DMS114 treated with DMSO at 0.1 percent for 48 hours (cell line): Measurements from ENCODE around the gene MUC5B.
"Not testable (repeated sequence)": the region's sequence is repeated elsewhere in the genome, so short reads cannot be mapped to it uniquely, and the experiment has no call there.

Source experiments
- DNase-seq: peaks from one replicate; lab custom pipeline; 2025; ENCODE audit not compliant: unreplicated experiment; lab: John Stamatoyannopoulos, UW

Gene MUC5B

DNA sequence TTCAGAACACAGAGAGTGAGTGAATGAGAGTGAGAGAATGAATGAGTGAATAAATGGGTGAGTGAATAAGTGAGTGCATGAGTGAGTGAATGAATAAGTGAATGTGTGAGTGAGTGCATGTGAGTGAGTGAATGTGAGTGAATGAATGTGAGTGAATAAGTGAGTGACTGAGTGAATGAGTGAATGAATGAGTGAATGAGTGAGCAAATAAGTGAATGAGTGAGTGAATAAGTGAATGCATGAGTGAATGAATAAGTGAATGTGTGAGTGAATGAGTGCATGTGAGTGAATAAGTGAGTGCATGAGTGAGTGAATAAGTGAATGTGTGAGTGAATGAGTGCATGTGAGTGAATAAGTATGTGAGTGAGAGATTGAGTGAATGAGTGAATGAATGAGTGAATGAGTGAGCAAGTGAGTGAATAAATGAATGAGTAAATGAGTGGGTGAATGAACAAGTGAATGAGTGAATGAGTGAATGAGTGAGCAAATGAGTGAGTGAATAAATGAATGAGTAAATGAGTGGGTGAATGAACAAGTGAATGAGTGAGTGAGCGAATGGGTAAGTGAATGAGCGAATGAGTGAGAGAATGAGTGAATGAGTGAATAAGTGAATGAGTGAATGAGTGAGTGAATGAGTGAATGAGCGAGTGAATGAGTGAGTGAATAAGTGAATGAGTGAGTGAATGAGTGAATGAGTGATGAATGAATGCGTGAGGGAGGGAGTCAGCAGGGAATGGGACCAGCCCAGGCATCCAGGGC is 21.3 kb upstream of the MUC5B start:
- DNase-seq: no peak

DNA sequence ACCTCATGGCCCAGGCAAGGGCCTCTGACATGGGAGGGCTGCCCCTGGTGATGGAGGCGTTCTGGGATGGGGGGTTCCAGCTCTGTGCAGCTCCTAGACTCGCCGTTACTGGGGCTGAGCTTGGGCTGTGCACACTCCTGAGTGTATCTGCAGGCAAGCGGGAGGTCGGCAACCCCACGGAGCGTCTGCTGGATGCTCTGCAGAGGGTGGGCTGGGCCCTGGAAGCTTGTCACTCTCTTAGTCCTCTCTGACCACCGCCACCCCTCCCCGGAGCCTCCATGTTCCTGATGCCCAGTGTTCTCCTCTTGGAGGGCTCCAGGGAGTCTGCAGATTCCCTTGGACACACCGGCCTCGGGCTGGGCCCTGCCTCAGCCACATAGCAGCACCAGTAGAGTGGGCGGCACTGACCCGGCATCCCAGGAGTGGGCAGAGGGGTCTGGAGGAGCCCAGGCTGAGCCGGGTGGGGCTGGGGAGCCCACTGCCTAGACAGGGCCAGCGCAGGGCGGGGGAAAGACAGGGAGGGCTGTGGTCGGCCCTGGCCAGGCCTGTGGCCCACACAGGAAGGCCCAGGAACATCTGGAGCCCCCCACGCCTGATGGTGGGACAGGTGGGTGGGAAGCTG is 20.6 kb upstream of the MUC5B start:
- DNase-seq: no peak

DNA sequence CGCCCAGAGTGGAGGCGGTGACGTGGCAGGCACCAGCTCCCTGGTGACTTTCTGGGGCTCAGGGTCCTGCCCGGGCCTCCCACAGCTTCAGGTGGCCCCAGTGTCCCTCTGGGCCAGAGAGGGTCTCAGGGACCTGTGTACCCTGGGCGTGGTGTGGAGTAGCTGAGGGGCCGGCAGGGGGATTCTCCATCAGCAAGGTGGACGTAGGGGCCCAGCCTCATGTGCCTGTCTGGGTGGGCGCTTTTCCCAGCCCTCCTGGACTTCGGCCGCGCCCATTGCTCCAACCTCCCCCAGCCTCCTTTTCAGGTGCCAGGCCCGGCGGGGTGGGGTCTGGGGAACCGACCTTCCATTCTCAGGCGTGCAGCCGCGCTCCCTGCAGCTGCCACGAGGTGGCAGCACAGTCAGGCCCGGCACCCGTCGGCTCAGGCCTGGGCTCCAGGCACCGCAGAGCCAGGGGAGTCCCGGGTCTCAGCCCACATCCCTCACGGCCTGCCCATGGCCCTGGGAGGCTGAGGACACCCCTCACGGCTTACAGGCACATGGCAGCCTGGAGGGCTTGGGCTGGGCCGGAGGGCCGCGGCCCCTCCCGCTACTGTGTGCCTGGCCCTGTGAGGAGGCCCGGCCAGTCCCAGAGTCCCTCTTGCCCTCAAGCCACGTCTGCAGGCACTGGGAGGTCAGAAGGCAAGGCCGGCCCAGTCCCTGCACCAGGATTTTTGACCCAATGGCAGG is 19.9 kb upstream of the MUC5B start:
- DNase-seq: no peak

DNA sequence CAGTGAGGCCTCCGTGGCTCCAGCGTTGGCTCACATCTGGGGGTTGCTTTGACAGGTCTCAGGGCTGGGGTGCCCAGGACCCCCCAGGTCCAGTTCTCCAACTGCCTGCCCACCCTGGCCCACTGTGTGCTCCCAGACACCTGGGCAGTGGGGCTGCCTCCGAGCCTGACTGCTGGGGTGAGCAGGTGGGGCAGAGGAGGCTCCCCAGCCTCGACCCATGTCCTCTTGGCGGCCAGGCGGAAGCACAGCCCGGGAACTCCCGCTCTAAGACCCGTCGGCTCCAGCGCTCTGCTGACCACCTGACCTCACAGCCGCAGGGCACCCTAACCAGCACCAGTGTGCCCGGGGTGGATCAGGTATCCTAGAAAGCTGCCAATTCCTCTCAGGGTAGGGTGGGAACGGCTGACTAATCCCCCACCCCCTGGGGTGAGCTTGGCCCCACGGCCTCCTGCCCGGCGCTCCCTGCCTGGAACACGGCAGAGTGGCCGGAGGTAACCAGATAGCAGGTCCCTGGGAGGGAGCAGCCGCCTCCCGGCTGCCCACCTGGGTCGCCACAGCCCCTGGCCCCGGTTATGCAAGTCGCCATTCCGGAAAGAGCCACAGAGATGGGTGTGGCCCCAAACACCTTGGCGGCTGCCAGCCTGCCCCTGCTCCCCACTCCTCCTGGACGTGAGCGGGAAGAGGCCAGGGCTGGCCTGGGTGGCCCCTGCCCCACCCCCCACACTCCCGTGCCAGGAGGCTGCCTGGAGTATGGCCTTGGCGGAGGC is 19.2 kb upstream of the MUC5B start:
- no peak for DNase-seq

DNA sequence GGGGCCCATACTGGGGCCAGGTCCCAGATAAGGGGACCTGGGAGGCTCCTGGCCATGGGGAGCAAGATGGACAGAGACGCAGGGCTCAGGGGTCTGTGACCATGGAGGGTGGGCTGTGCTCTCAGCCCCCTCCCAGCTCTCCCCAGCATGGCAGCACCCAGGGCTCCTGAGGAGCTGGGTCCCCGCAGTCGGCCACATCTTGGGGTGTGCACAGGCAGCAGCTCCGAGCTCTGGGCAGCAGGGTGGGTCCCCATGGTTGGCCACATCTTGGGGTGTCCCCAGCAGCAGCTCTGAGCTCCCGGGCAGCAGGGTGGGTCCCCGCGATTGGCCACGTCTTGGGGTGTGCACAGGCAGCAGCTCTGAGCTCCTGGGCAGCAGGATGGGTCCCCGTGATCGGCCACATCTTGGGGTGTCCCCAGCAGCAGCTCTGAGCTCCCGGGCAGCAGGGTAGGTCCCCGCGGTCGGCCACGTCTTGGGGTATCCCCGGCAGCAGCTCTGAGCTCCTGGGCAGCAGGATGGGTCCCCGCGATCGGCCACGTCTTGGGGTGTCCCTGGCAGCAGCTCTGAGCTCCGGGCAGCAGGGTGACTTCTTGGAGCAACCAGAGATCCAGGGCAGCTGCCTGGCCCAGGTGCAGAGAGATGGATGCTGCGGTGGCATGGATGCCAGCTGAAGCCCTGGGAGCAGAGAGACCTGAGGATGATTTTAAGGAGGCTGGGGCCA is 18.3 kb upstream of the MUC5B start:
- DNase-seq: no peak

DNA sequence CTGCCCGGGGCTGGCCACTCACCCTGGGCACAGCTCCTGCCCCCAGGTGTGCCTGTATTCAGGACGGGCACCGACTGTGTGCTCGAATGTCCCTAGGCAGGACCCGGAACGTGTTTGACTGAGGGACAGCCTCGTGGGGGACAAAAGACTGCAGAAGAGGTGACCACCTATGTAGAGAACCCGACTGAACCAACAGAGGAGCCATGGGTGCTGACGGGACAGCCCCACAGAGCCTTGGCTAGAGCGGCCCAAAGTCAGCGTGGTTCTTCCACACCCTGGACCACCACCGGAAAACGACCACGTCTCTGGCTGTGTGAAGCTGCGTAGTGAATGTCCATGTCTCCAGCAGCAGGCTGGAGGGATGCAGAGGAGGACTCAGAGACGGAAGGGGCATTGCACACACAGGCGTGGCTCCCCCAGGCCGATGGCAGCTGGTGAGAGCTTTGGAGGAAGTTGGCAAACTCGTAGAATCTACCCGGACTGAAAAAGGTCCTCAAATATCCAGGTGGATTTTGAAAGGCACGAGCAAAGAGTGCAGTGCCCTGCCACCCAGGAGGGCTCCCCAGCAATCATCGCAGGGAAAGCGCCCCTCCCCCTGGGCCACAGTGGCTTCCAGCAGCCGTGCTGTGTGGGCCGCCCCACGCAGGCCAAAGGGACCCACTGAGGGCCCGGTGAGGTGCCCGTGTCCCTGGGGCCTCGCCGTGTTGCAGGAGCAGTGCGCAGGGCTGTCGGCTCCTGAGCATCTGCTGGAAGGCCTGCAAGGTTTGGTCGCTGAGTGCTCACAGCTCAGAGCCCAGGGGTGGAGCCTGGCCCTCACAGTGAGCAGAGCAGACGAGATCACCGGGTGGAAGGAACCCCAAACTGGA is 17.5 kb upstream of the MUC5B start:
- DNase-seq: no peak

DNA sequence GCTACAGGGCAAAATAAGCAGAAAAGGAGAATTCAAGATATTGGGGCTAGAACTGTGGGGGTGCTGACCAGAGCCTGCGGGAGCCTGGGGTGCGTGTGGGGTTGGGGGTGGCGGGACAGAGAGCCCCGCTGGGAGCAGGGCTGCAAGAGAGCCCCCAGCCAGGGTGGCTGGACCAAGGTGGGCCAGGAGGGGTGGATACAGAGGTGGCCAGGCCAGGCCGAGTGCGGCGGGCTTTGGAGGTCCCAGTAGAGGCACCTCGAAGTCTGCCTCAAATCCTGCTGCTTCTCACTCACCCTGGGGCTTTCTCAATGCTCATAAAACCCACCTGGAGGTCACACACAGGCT is 16.9 kb upstream of the MUC5B start:
- no peak for DNase-seq

DNA sequence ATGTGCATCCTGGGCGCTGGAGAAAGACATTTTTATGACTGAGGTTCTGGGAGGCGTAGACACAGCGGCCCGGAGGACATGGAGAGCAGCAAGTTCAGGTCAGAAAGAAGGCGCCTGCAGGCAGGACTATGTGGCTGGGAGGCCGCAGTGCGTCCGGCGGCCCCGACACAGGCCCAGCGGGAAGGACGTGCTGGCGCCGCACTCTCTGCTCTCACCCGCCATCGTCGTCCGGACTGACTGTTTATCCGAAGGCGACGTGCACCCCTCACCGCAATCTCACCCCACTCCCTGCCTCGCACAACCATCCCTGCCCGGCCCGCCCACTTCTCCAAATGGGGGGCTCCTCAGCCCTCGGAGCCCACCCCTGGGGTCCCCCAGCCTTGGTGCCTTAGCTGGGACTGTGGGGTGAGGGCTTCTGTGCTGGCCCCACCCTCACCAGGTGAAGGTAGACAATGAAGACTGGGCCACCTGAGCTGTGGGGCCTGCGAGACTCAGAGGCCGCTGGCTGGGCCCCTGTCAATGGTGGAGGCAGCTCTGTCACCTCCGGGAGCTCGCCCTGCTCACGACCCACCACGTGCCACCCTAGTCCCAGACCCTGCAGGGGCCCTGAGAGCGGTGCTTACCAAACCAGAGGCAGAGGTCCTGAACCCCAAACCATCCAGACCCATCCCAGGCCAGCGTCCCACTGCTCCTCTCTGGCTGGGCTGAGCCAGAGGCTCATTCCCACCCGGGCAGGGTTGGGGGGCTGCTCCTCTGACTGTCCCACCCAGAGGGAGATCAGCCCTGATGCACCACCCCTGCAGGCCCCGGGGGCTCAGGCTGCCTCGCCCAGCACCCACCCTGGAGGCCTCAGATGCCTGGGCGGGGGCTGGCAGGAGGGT is 16.2 kb upstream of the MUC5B start:
- DNase-seq: no peak

DNA sequence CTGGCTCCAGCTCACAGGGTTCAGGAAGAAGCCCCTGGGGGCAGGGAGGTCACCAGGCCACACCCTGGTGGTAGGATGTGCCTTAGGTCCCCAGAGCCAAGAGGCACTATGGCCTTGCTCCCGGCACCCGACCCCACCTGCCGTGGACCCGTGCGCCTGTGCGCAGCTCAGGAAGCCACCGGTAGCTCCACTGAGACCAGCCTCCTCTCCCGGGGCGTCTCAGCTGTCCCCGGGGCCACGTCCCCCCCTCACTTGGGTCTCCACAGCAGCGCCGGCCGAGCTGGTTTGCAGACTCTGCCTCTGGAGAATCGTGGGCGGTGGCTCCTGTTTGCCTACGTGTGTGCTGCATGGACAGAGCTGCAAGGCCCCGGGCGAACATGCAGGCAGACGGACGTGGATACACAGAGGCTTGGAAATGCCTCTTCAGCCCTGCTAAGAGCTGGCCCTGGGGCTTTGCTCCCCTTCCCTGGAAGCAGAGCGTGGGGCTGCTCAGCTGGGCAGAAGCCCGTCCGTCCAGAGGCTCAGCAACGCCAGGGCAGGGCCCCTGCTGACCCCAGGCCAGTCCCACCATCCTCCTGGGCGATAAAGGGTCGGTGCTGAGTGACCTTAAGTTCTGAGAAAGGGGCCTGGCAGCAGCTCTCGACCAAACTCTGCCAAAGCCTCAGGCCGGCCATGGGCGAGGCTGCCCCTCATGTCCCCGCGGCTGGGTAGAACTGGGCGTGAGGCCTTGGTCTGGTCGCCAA is 15.3 kb upstream of the MUC5B start:
- DNase-seq: no peak

DNA sequence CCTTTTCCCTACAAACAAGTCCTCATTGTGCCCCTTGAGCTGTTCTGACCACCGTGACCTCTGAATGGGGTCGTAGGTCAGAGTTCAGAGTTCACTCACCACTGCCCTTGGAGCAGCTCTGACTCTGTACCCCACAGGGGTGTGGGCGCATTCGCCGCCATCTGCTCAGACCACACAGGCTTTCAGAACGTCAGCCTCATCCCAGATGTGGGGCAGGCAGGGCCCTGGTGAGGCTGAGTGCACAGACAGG is 14.8 kb upstream of the MUC5B start:
- no peak for DNase-seq

DNA sequence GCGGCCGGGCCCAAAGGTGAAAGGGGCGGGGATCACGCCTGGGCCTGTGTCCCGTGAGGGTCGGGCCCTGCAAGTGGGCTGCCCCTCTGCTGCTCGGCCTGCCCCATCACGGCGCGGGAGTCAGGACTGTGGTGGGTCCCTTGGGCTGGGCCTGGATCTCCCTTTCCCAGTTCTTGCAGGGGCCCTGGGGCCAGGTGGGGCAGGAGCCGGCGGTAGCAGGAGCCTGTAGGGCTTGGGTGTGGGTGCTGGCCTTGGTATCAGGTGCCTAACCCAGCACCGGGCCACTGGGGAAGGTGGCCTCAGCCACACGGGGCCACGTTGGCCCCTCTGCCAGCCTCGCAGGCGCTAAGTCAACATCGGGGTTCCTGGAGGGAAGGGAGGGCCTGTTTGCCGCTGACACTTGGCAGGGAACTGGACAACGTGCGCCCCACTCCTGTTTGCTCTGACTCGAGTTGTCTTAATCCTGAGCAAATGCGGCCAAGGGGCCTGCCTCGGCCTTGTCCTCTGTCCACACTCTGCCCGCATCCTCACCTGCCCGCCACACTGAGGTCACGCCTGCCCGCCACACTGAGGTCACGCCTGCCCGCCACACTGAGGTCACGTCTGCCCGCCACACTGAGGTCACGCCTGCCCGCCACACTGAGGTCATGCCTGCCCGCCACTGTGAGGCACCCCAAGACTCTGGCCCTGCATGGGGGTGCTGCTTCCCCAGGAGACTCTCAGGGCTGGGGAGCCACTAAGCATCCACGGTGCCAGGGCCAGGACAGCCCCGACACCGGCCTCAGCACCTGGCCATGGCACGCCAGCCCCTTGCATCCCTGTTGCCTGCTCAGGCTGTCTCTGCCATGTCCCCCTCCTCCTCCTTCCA is 14.2 kb upstream of the MUC5B start:
- no peak for DNase-seq

DNA sequence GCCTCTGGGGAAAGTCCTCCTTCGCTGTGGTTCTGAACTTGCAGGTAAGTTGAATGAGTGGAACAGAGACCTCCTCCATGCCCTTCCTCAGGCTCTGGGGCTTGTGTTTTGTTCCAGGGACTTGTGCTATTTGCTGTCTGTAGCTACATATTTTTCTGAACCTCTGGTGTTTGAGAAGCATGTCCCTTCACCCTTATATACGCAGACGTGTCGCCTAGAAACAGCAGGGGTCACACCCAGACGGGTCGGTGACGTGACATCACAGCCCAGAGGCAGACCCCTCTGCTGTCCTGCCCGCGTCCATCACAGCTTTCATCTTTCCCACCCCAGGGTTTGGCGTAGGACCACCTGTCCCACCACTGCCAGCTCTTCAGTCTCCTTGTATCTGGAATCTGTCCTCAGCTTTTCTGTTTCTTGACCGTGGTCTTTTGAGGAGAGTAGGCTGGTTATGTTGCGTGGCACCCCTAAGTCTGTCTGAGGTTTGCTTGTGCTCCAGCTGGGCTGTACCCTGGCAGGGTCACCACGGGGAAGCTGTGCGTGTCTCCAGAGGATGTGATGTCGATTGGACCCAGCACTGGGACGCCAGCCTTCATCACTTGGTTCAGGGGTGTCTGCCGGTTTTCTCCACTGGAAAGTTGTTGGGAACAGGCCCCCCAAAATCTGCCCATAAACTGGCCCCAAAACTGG is 13.4 kb upstream of the MUC5B start:
- no peak for DNase-seq

DNA sequence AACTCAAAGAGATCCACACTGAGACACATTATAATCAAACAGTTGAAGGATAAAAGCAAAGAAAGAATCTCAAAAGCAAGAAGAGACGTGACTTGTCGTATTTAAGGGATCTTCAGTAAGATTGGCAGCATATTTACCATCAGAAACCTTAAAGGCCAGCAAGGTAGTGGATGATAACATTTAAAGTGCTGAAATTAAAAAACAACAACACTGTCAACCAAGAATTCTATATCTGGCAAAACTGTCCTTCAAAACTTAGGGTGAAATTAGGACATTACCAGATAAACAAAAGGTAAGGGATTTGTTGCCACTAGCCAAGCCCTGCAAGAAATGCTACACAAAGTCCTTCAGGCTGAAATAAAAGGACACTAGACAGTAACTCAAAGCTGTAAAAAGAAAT is 11.0 kb upstream of the MUC5B start:
- DNase-seq: no peak

DNA sequence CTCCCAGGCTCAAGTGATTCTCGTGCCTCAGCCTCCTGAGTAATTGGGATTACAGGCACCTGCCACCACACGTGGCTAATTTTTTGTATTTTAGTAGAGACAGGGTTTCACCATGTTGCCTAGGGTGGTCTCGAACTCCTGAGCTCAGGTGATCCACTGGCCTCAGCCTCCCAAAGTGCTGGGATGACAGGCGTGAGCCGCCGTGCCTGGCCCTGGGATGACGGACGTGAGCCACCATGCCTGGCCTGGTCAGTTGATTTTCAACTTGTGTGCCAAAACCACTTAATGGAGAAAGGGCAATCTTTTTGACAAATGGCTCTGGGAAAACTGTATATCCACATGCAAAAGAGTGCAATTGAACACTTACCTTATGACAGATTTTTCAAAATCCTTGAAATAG is 7.0 kb upstream of the MUC5B start:
- DNase-seq: not testable (repeated sequence)

DNA sequence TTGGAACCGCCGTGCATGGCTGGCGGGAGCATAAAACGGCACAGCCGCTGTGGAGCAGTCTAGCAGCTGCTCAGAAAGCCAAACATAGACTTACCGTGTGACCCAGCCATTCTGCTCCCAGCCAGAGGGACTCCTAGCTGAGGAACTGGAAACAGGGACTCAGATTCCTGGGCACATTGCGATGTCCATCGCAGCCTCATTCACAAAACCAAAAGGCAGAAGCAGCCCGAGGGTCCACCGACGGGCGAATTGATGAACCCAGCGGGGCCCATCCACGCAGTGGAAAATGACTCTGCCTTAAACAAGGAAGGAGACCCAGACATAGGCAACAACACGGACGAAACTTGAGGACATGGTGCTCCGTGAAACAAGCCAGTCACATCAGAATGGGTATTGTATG is 5.7 kb upstream of the MUC5B start:
- no peak for DNase-seq

DNA sequence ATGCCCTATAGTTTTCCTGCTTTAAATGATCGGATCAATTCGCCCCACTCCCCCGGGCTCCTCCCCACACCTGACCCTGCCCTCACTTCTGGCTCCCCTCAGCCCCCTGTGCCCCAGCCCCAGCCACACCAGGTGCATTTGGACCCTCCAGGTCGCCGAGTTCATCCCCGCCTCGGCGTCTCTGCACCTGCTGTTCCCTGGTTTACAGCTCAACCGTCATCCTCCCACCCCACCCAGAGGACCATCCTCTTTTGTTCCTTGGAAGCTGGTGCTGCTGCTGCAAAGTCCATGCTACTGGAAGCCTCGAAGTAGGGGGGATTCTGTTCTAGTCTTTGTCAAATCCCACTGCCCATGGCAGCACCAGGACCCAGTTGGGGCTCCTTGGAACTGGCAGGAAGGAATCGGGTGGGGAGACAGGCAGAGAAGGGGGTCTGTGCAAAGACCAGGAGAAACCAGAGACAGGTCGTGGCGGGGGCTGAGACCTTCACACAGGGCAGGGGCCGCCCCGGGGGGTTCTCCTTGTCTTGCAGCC is 4.5 kb upstream of the MUC5B start:
- no peak for DNase-seq
